Neuronal stem cell (in vitro differentiated cells): ENCODE measurements around the gene DYNLT5.

Experiments
- DNase-seq: peaks from one replicate; pipeline ENCODE4 v3.0.0-alpha.2; 2013; ENCODE audit warnings: low spot score
- H2AFZ ChIP-seq: one replicate; pipeline ENCODE4 v1.6.1; 2013; ENCODE audit warnings: mild to moderate bottlenecking, low read length, inconsistent platforms
- H2AK5ac ChIP-seq: 2 replicates; pipeline ENCODE4 v1.6.1; 2013; ENCODE audit warnings: low read depth, mild to moderate bottlenecking, inconsistent platforms, low read length, moderate library complexity, mixed read lengths
- H2BK120ac ChIP-seq: 2 replicates; pipeline ENCODE4 v1.6.1; 2013; ENCODE audit warnings: low read depth, mild to moderate bottlenecking, inconsistent platforms, low read length, moderate library complexity, mixed read lengths
- H2BK12ac ChIP-seq: one replicate; pipeline ENCODE4 v1.6.1; 2013; ENCODE audit warnings: low read length, inconsistent platforms
- H2BK15ac ChIP-seq: 2 replicates; pipeline ENCODE4 v1.6.1; 2013; ENCODE audit warnings: mild to moderate bottlenecking, low read length, inconsistent platforms, mixed read lengths
- H2BK5ac ChIP-seq: one replicate; pipeline ENCODE4 v1.6.1; 2013; ENCODE audit warnings: inconsistent platforms, mild to moderate bottlenecking, low read length, moderate library complexity
- H3K14ac ChIP-seq: one replicate; pipeline ENCODE4 v1.6.1; 2013; ENCODE audit warnings: low read length, inconsistent platforms
- H3K18ac ChIP-seq: 2 replicates; pipeline ENCODE4 v1.6.1; 2013; ENCODE audit warnings: low read length, inconsistent platforms
- H3K23ac ChIP-seq: 2 replicates; pipeline ENCODE4 v1.6.1; 2013; ENCODE audit warnings: low read depth, mild to moderate bottlenecking, mixed read lengths, low read length, inconsistent platforms; ENCODE audit not compliant: poor library complexity
- H3K27ac ChIP-seq: replicated peaks from 3 replicates; pipeline ENCODE4 v1.5.1; 2013; ENCODE audit warnings: low read length, inconsistent platforms
- H3K27me3 ChIP-seq, 3 experiments: 2 replicates each; pipeline ENCODE4 v1.6.1; 2013; ENCODE audit warnings: low read length in 3 of 3, mild to moderate bottlenecking in 2 of 3, inconsistent platforms in 1 of 3, low read depth in 1 of 3, mixed read lengths in 1 of 3, moderate library complexity in 1 of 3; ENCODE audit not compliant: control insufficient read depth in 3 of 3, insufficient read depth in 3 of 3
- H3K36me3 ChIP-seq, 2 donors: replicated peaks in 1 of 2; 2 replicates each; pipeline ENCODE4 v1.6.1; 2013; ENCODE audit warnings: low read length in 2 of 2; ENCODE audit not compliant: control insufficient read depth in 2 of 2, insufficient read depth in 2 of 2
- H3K4ac ChIP-seq: 2 replicates; pipeline ENCODE4 v1.6.1; 2013; ENCODE audit warnings: inconsistent platforms, mild to moderate bottlenecking, low read length, moderate library complexity
- H3K4me1 ChIP-seq, 2 donors: 1 replicate in 1 of 2; 2 replicates in 1 of 2; pipeline ENCODE4 v1.6.1; 2013; ENCODE audit warnings: low read length in 2 of 2, low read depth in 1 of 2; ENCODE audit not compliant: control insufficient read depth in 2 of 2, insufficient read depth in 1 of 2
- H3K4me2 ChIP-seq: one replicate; pipeline ENCODE4 v1.6.1; 2013; ENCODE audit warnings: mild to moderate bottlenecking, low read length, inconsistent platforms; ENCODE audit not compliant: insufficient read depth, poor library complexity, severe bottlenecking
- H3K4me3 ChIP-seq, 2 donors: 2 replicates each; pipeline ENCODE4 v1.5.1; 2013; ENCODE audit warnings: low read length in 2 of 2, mild to moderate bottlenecking in 2 of 2, inconsistent platforms in 1 of 2, moderate library complexity in 1 of 2
- H3K79me1 ChIP-seq: one replicate; pipeline ENCODE4 v1.6.1; 2013; ENCODE audit warnings: low read depth, mild to moderate bottlenecking, inconsistent platforms, low read length, moderate library complexity
- H3K9ac ChIP-seq: one replicate; pipeline ENCODE4 v1.6.1; 2013; ENCODE audit warnings: mild to moderate bottlenecking, low read depth, low read length, inconsistent platforms; ENCODE audit not compliant: poor library complexity
- H3K9me3 ChIP-seq, 2 donors: replicated peaks in 1 of 2; 2 replicates each; pipeline versions ENCODE3 to v1.6.1; 2013; ENCODE audit warnings: low read length in 2 of 2, mild to moderate bottlenecking in 2 of 2, inconsistent platforms in 1 of 2, low read depth in 1 of 2, mixed read lengths in 1 of 2, moderate library complexity in 1 of 2; ENCODE audit not compliant: control insufficient read depth in 2 of 2, insufficient read depth in 1 of 2
- H4K8ac ChIP-seq: one replicate; pipeline ENCODE4 v1.6.1; 2013; ENCODE audit warnings: low read depth, mild to moderate bottlenecking, inconsistent platforms, low read length, moderate library complexity
- H4K91ac ChIP-seq: one replicate; pipeline ENCODE4 v1.6.1; 2013; ENCODE audit warnings: low read length, low read depth, mild to moderate bottlenecking, inconsistent platforms; ENCODE audit not compliant: poor library complexity
- WGBS, 2 donors: extraction: QIAGEN DNeasy Blood & Tissue Kit; methylation state at CpG; one replicate each; pipeline ENCODE4 v1.1.7; 2013; ENCODE audit warnings: missing lambda C conversion rate in 2 of 2, mixed read lengths in 1 of 2; ENCODE audit not compliant: insufficient read length in 2 of 2, insufficient replicate concordance in 1 of 2; ENCODE audit errors: extremely low coverage in 2 of 2; 5-methylcytosine and 5-hydroxymethylcytosine counted together

The DYNLT5 gene

DNA sequence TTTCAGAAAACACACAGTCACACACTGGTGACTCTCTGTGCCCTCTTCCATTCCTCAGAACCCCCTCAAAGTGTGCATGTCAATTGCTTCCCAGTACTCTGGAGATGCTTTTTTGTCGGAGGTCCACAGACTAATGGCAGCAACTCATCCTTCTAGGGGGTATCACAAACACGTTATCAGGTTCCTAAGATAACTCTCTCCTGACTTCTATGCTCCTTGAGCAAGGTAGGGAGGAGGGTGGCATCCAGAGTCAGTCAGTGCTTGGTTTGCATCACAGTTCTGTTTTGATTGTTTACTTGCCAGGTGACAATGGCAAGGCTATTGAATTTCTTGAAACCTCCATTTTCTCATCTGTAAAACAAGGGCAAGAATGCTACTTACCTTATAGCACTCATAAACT, 39.4 kb upstream of the DYNLT5 start:
- H3K9ac ChIP-seq, result no peak overlapping the region

DNA sequence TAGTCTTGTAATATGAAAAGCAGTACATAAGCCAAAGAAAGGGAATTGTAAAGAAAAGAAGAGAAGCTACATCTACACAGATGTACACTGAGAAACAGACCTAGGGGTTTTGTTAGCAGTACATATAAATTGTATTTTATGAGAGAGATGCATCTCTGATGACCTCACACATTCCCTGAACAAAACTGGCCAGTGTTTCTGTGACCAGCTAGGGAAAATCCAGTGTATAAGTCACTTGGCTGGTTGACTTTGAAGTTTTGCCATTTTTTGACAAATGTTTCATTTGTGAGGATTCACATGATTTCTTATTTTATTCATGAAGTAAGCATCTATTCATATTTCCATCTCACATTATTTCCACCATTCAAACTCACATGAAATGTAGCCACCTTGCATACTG, 28.3 kb upstream of the DYNLT5 start:
- DNase-seq, result no peak
- Histone ChIP-seq H3K9ac (no peak overlapping the region), H2BK5ac (no peak overlapping the region), H3K27ac (no peak overlapping the region), H3K4me3 (no peak overlapping the region), H4K8ac (no peak overlapping the region), H3K9me3 (no peaks in the 10 kb centered on the region), H2BK15ac (no peak overlapping the region), H2AK5ac (no peak overlapping the region), H3K27me3 (peaks cover 0 to 6% (median 0%) of the 10 kb centered on the region in 3 experiments), H3K4me2 (no peak overlapping the region), H3K36me3 (peaks cover 0 to 1% of the 10 kb centered on the region in 2 donors), H3K14ac (no peak overlapping the region), H2BK120ac (no peak overlapping the region), H2AFZ (no peak overlapping the region), H3K18ac (no peak overlapping the region), H3K23ac (no peak overlapping the region), H4K91ac (no peak overlapping the region), H3K4me1 (no peaks in the 10 kb centered on the region), H2BK12ac (no peak overlapping the region), H3K4ac (no peak overlapping the region), H3K79me1 (no peaks in the 10 kb centered on the region)

More for the DNA sequence above, 39.4 kb upstream of the DYNLT5 start:
- no peak overlapping the region for H3K4ac ChIP-seq
- no peak overlapping the region for H2BK5ac ChIP-seq
- H3K4me1 ChIP-seq, result no peaks in the 10 kb centered on the region
- no peaks in the 10 kb centered on the region for H3K9me3 ChIP-seq
- no peak for DNase-seq
- no peak overlapping the region for H3K23ac ChIP-seq
- H2BK120ac ChIP-seq, result no peak overlapping the region
- no CpG with 5 or more reads among the region's 2 CpGs for WGBS, 2 donors
- H3K4me3 ChIP-seq, result no peak overlapping the region
- no peak overlapping the region for H4K91ac ChIP-seq
- no peak overlapping the region for H3K4me2 ChIP-seq
- H4K8ac ChIP-seq, result no peak overlapping the region
- no peak overlapping the region for H3K18ac ChIP-seq
- no peak overlapping the region for H2AK5ac ChIP-seq
- no peak overlapping the region for H3K27ac ChIP-seq
- no peak overlapping the region for H3K14ac ChIP-seq
- H2AFZ ChIP-seq, result no peak overlapping the region
- H3K27me3 ChIP-seq, result no peaks in the 10 kb centered on the region
- no peaks in the 10 kb centered on the region for H3K36me3 ChIP-seq
- no peaks in the 10 kb centered on the region for H3K79me1 ChIP-seq
- H2BK12ac ChIP-seq, result no peak overlapping the region
- H2BK15ac ChIP-seq, result no peak overlapping the region

DNA sequence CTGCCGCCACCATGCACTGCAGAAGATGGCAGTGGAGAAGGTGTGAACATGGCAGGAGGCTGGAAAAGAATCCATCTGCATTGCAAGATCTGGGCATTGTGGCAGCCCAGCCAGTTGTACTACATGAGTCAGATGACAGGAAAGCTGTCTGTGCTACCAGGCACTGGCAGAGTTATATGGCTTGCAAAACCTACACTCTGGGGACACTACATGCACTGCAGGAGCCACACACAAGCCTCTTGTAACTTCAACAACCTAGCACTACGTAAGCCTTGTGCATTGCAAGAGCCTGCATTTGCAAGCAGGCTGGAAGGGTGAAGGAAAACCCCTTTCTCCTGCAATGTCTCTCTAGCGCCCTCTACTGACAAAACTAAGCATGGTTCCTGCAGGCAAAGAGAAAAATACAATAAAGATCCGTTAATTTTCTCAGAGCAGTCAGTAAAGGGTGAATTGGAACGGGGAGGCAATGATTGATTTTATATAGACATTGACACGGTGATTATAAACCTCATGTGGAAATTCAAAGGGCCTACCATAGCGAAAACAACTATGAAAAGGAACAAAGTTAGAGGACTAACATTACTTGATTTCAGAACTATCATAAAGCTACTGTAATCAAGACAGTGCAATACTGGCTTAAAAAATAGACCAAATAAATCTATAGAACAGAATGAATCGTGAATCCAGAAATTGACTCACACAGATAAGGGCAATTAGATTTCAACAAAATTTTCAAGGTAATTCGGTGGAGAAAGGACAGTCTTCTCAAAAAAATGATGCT, 26.2 kb upstream of the DYNLT5 start:
- Histone ChIP-seq H2AFZ (peak overlapping the region; percentile 38), H3K4ac (no peak overlapping the region), H2BK5ac (no peak overlapping the region), H3K18ac (no peak overlapping the region), H3K23ac (peak overlapping the region; percentile 8), H2BK12ac (no peak overlapping the region), H4K91ac (no peak overlapping the region), H3K36me3 (peaks cover 0 to 1% of the 10 kb centered on the region in 2 donors), H3K4me2 (no peak overlapping the region), H2AK5ac (no peak overlapping the region), H3K27ac (no peak overlapping the region), H3K4me3 (no peak overlapping the region), H3K14ac (peak overlapping the region; percentile 25), H3K79me1 (no peaks in the 10 kb centered on the region), H3K4me1 (peaks cover 0 to 2% of the 10 kb centered on the region in 2 donors), H3K27me3 (peaks cover 0 to 6% (median 0%) of the 10 kb centered on the region in 3 experiments), H2BK15ac (no peak overlapping the region), H3K9me3 (no peaks in the 10 kb centered on the region), H2BK120ac (no peak overlapping the region), H4K8ac (no peak overlapping the region), H3K9ac (no peak overlapping the region)
- WGBS, 2 donors, result no CpG with 5 or more reads among the region's 9 CpGs
- peak; percentile 66 for DNase-seq

DNA sequence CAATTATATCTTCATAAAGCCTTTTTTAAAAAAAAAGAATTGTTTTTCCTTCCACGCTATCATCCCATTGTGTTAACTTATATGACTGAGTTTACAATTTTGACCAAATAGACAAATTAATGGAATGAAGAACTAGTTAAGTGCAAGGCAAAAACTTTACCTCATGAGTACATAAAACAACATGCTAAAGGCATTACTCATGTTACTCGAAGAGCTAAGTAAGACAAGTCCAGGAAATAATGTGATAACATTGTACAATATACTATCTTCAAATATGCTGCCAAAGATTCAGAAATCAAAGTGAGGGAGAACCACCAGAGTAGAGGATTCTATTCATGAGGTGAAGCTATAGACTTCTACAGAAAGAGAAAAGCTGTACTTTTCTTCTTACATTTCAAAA, 24.2 kb upstream of the DYNLT5 start:
- H3K27me3 ChIP-seq, result peaks cover 0 to 6% (median 0%) of the 10 kb centered on the region in 3 experiments
- H4K91ac ChIP-seq, result no peak overlapping the region
- H3K4ac ChIP-seq, result no peak overlapping the region
- no peak overlapping the region for H2BK120ac ChIP-seq
- peaks cover 0 to 2% of the 10 kb centered on the region in 2 donors for H3K4me1 ChIP-seq
- no peak overlapping the region for H2AK5ac ChIP-seq
- no peak overlapping the region for H3K4me3 ChIP-seq
- no peak overlapping the region for H3K27ac ChIP-seq
- no peak overlapping the region for H2BK5ac ChIP-seq
- no peak overlapping the region for H2BK12ac ChIP-seq
- no peak for DNase-seq
- no peak overlapping the region for H3K14ac ChIP-seq
- H4K8ac ChIP-seq, result no peak overlapping the region
- H2BK15ac ChIP-seq, result no peak overlapping the region
- H3K9me3 ChIP-seq, result no peaks in the 10 kb centered on the region
- H3K18ac ChIP-seq, result no peak overlapping the region
- no peak overlapping the region for H3K4me2 ChIP-seq
- no peak overlapping the region for H2AFZ ChIP-seq
- H3K36me3 ChIP-seq, result no peaks in the 10 kb centered on the region
- no CpG with 5 or more reads among the region's 2 CpGs for WGBS, 2 donors
- H3K23ac ChIP-seq, result no peak overlapping the region
- no peaks in the 10 kb centered on the region for H3K79me1 ChIP-seq
- H3K9ac ChIP-seq, result no peak overlapping the region
